SK-N-SH (cell line): ENCODE results near the gene AP4E1.

ENCODE experiments used
- ELF1 ChIP-seq: IDR thresholded peaks from 2 replicates; pipeline ENCODE4 v1.4.0; 2012
- EP300 ChIP-seq, 2 experiments: IDR thresholded peaks; 2 replicates each; pipeline versions ENCODE4 v1.4.0 to v1.6.1; 2012; ENCODE audit warnings: borderline replicate concordance in 1 of 2, low read depth in 1 of 2, low read length in 1 of 2
- EZH2phosphoT487 ChIP-seq: fragments of 200-600 bp; sonication (generic); IDR thresholded peaks from 2 replicates; pipeline ENCODE4 v1.6.1; 2017; ENCODE audit warnings: low read depth, mixed run types, mild to moderate bottlenecking, antibody characterized with exemption, moderate library complexity, borderline replicate concordance
- FOXJ3 ChIP-seq: sonication (generic); formaldehyde crosslinking; IDR thresholded peaks from 2 replicates; pipeline ENCODE4 v1.5.1; 2020; ENCODE audit warnings: mild to moderate bottlenecking, missing genetic modification reagents
- GABPA ChIP-seq: IDR thresholded peaks from 2 replicates; pipeline ENCODE4 v1.4.0; 2012; ENCODE audit warnings: low read depth, mild to moderate bottlenecking
- NRF1 ChIP-seq: IDR thresholded peaks from 2 replicates; pipeline ENCODE4 v1.6.1; 2012; ENCODE audit warnings: low read depth, mild to moderate bottlenecking, low read length
- RCOR1 ChIP-seq: fragments of 150-350 bp; IDR thresholded peaks from 2 replicates; pipeline ENCODE4 v1.6.1; 2017; ENCODE audit warnings: antibody characterized with exemption, low read length
- REST ChIP-seq: IDR thresholded peaks from 2 replicates; pipeline ENCODE4 v1.6.1; 2012; ENCODE audit warnings: mild to moderate bottlenecking, low read depth, low read length, moderate library complexity
- RXRA ChIP-seq: IDR thresholded peaks from 2 replicates; pipeline ENCODE4 v1.4.0; 2012; ENCODE audit warnings: low read depth, mild to moderate bottlenecking, borderline replicate concordance
- TF ChIP-seq, protein P1 (sequence below): fragments of 200-600 bp; sonication (generic); IDR thresholded peaks from 2 replicates; pipeline ENCODE4 v1.6.1; 2017; ENCODE audit warnings: antibody characterized with exemption, mild to moderate bottlenecking, moderate library complexity

DNA sequence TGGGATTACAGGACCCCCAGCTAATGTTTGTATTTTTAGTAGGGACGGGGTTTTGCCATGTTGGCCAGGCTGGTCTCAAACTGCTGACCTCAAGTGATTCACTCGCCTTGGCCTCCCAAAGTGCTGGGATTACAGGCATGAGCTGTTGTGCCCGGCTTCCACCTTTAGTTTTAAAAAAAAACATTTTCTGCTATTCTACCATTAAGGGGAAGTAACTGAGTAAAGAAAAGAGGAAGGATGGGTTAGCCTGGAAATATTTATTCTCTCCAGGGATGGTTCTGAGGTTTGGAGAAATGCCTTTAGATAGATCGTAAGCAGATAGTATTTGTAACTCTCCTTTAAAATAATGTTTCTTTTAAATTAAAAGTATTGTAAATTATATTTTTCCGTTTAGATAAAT is 3.1 kb downstream of the AP4E1 start:
- TF ChIP-seq, protein P1, sequence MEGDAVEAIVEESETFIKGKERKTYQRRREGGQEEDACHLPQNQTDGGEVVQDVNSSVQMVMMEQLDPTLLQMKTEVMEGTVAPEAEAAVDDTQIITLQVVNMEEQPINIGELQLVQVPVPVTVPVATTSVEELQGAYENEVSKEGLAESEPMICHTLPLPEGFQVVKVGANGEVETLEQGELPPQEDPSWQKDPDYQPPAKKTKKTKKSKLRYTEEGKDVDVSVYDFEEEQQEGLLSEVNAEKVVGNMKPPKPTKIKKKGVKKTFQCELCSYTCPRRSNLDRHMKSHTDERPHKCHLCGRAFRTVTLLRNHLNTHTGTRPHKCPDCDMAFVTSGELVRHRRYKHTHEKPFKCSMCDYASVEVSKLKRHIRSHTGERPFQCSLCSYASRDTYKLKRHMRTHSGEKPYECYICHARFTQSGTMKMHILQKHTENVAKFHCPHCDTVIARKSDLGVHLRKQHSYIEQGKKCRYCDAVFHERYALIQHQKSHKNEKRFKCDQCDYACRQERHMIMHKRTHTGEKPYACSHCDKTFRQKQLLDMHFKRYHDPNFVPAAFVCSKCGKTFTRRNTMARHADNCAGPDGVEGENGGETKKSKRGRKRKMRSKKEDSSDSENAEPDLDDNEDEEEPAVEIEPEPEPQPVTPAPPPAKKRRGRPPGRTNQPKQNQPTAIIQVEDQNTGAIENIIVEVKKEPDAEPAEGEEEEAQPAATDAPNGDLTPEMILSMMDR = no peak
- TF ChIP-seq REST (no peak), RXRA (no peak), EP300 (IDR thresholded peaks at IDR 0.05; ENCODE audit: borderline replicate concordance in 1 of 2, low read depth in 1 of 2, low read length in 1 of 2) (no peak), RCOR1 (no peak), GABPA (no peak), EZH2phosphoT487 (no peak), NRF1 (no peak), ELF1 (no peak), FOXJ3 (CRISPR knock-in tag) (no peak)
